Tibial artery (tissue), 4 donors: ENCODE data around the gene MRPL57.
"Not testable (repeated sequence)": the region's sequence is repeated elsewhere in the genome, so short reads cannot be mapped to it uniquely, and the experiment has no call there.

Experiments used
- DNase-seq, 2 donors: peaks; one replicate each; pipeline ENCODE4 v3.0.0-alpha.2; 2019
- H3K27ac ChIP-seq, 2 donors: fragments of 200-600 bp; sonication (generic) in 1 of 2; 1 replicate in 1 of 2; 2 replicates in 1 of 2; pipeline ENCODE4 v1.5.1; 2018 to 2019; ENCODE audit warnings: mild to moderate bottlenecking in 1 of 2
- H3K27me3 ChIP-seq, 2 donors: fragments of 200-600 bp; sonication (generic) in 1 of 2; one replicate each; pipeline versions ENCODE4 v1.5.1 to v1.6.0; 2016 to 2019
- H3K36me3 ChIP-seq, 3 donors: fragments of 200-600 bp; sonication (generic) in 2 of 3; one replicate each; pipeline ENCODE4 v1.5.1; 2016 to 2019; ENCODE audit warnings: mild to moderate bottlenecking in 2 of 3
- H3K4me1 ChIP-seq, 4 donors: fragments of 200-600 bp; sonication (generic) in 2 of 4; 1 replicate in 3 of 4; 2 replicates in 1 of 4; pipeline ENCODE4 v1.5.1; 2016 to 2019
- H3K4me3 ChIP-seq, 2 donors: fragments of 200-600 bp; sonication (generic) in 1 of 2; 1 replicate in 1 of 2; 2 replicates in 1 of 2; pipeline ENCODE4 v1.5.1; 2018 to 2019; ENCODE audit warnings: mild to moderate bottlenecking in 2 of 2
- H3K9me3 ChIP-seq, 3 donors: fragments of 200-600 bp; sonication (generic) in 1 of 3; one replicate each; pipeline ENCODE4 v1.5.1; 2016 to 2019
- CTCF ChIP-seq, 2 experiments: fragments of 200-600 bp in 1 of 2; fragments of 450-650 bp in 1 of 2; IDR thresholded peaks; one replicate each; pipeline ENCODE4 v1.5.1; 2017 to 2019; ENCODE audit warnings: antibody characterized with exemption in 2 of 2, mild to moderate bottlenecking in 1 of 2, moderate library complexity in 1 of 2
- intact Hi-C: fragments of 100-400 bp; cut with DNase I; formaldehyde crosslinking; loops from one replicate; pipeline ENCODE4 v1.15.0; 2023; ENCODE audit warnings: low total_unique reads

The MRPL57 gene

GRCh38 chr13:21202767-21203531 lies 26.5 kb downstream of the MRPL57 start:
- Histone ChIP-seq H3K4me3 (no peak overlapping the region), H3K27me3 (no peaks in the 10 kb centered on the region), H3K4me1 (no peaks in the 10 kb centered on the region), H3K36me3 (no peaks in the 10 kb centered on the region), H3K27ac (no peak overlapping the region), H3K9me3 (no peaks in the 10 kb centered on the region)
- intact Hi-C loops: no loop called here
- no peak for TF ChIP-seq CTCF (IDR thresholded peaks at IDR 0.05)
- DNase-seq: no peak

GRCh38 chr13:21208652-21209154 lies 32.2 kb downstream of the MRPL57 start:
- Histone ChIP-seq H3K4me3 (no peak overlapping the region), H3K4me1 (no peaks in the 10 kb centered on the region), H3K27me3 (no peaks in the 10 kb centered on the region), H3K27ac (no peak overlapping the region), H3K9me3 (no peaks in the 10 kb centered on the region), H3K36me3 (no peaks in the 10 kb centered on the region)
- intact Hi-C loops: no loop called here
- no peak for DNase-seq
- no peak for TF ChIP-seq CTCF (IDR thresholded peaks at IDR 0.05)

GRCh38 chr13:21212138-21212775 lies 35.8 kb downstream of the MRPL57 start:
- Histone ChIP-seq H3K36me3 (no peaks in the 10 kb centered on the region), H3K27ac (no peak overlapping the region), H3K4me3 (no peak overlapping the region), H3K9me3 (no peaks in the 10 kb centered on the region), H3K27me3 (no peaks in the 10 kb centered on the region), H3K4me1 (no peaks in the 10 kb centered on the region)
- DNase-seq: no peak
- no peak for TF ChIP-seq CTCF (IDR thresholded peaks at IDR 0.05)
- intact Hi-C loops: no loop called here

- H3K27me3 ChIP-seq, H3K36me3 ChIP-seq, intact Hi-C loops, H3K9me3 ChIP-seq, H3K27ac ChIP-seq, H3K4me3 ChIP-seq, DNase-seq, H3K4me1 ChIP-seq: not testable (repeated sequence)
Measured at GRCh38 chr13:21215419-21215818, 39.0 kb downstream of the MRPL57 start.

GRCh38 chr13:21216332-21216731 lies 39.9 kb downstream of the MRPL57 start:
- Histone ChIP-seq H3K27ac (no peak overlapping the region), H3K4me3 (no peak overlapping the region), H3K4me1 (no peaks in the 10 kb centered on the region), H3K36me3 (no peaks in the 10 kb centered on the region), H3K9me3 (peaks cover 0 to 7% (median 0%) of the 10 kb centered on the region in 3 donors), H3K27me3 (no peaks in the 10 kb centered on the region)
- no peak for TF ChIP-seq CTCF (IDR thresholded peaks at IDR 0.05)
- no peak for DNase-seq
- intact Hi-C loops: no loop called here

GRCh38 chr13:21218351-21219035 lies 42.0 kb downstream of the MRPL57 start:
- TF ChIP-seq CTCF (IDR thresholded peaks at IDR 0.05): no peak
- no peaks in the 10 kb centered on the region for H3K4me1 ChIP-seq
- no peak overlapping the region for H3K27ac ChIP-seq
- H3K36me3 ChIP-seq: no peaks in the 10 kb centered on the region
- H3K27me3 ChIP-seq: no peaks in the 10 kb centered on the region
- DNase-seq: no peak
- H3K9me3 ChIP-seq: peaks cover 0 to 18% (median 5%) of the 10 kb centered on the region in 3 donors
- no peak overlapping the region for H3K4me3 ChIP-seq
- intact Hi-C loops: no loop called here
